KMS-11 (cell line): Measurements from ENCODE around the gene SLC25A26.

Source experiments
- H2AFZ ChIP-seq: fragments of 200-600 bp; sonication (generic); 2 replicates; pipeline ENCODE4 v1.6.1; 2016; ENCODE audit warnings: antibody characterized with exemption, mixed run types, low read depth
- H3K27ac ChIP-seq: fragments of 200-600 bp; sonication (generic); 2 replicates; pipeline ENCODE4 v1.6.1; 2016; ENCODE audit warnings: mild to moderate bottlenecking, mixed run types
- H3K27me3 ChIP-seq: fragments of 200-600 bp; sonication (generic); 2 replicates; pipeline ENCODE4 v1.6.1; 2017; ENCODE audit warnings: mild to moderate bottlenecking, low read depth, mixed run types, moderate library complexity; ENCODE audit not compliant: insufficient read depth
- H3K36me3 ChIP-seq: fragments of 200-600 bp; sonication (generic); 2 replicates; pipeline ENCODE4 v1.6.1; 2017; ENCODE audit warnings: mild to moderate bottlenecking, mixed run types; ENCODE audit not compliant: insufficient read depth
- H3K4me1 ChIP-seq: fragments of 200-600 bp; sonication (generic); 2 replicates; pipeline ENCODE4 v1.6.1; 2016; ENCODE audit warnings: mild to moderate bottlenecking, low read depth, mixed run types; ENCODE audit not compliant: poor library complexity, severe bottlenecking
- H3K4me2 ChIP-seq: fragments of 200-600 bp; sonication (generic); 2 replicates; pipeline ENCODE4 v1.7.0; 2016; ENCODE audit warnings: mild to moderate bottlenecking, mixed run types
- H3K4me3 ChIP-seq: fragments of 200-600 bp; sonication (generic); IDR thresholded peaks from 2 replicates; pipeline ENCODE4 v1.6.1; 2017; ENCODE audit warnings: low read depth, low read length, mixed read lengths; ENCODE audit not compliant: insufficient read depth
- H3K79me2 ChIP-seq: fragments of 200-600 bp; sonication (generic); 2 replicates; pipeline ENCODE4 v1.6.1; 2016; ENCODE audit warnings: low read depth, mixed run types; ENCODE audit not compliant: insufficient read depth
- H3K9ac ChIP-seq: fragments of 200-600 bp; sonication (generic); 2 replicates; pipeline ENCODE4 v1.6.1; 2016; ENCODE audit warnings: mild to moderate bottlenecking, mixed run types
- H4K20me1 ChIP-seq: fragments of 200-600 bp; sonication (generic); 2 replicates; pipeline ENCODE4 v1.6.1; 2016; ENCODE audit warnings: mild to moderate bottlenecking, mixed run types; ENCODE audit not compliant: insufficient read depth
- TF ChIP-seq, protein P1 (sequence below): fragments of 200-600 bp; sonication (generic); conservative IDR thresholded peaks from 2 replicates; pipeline ENCODE4 v1.6.1; 2017; ENCODE audit warnings: low read depth, mild to moderate bottlenecking, antibody characterized with exemption, low read length, moderate library complexity, mixed read lengths

SLC25A26 gene

DNA sequence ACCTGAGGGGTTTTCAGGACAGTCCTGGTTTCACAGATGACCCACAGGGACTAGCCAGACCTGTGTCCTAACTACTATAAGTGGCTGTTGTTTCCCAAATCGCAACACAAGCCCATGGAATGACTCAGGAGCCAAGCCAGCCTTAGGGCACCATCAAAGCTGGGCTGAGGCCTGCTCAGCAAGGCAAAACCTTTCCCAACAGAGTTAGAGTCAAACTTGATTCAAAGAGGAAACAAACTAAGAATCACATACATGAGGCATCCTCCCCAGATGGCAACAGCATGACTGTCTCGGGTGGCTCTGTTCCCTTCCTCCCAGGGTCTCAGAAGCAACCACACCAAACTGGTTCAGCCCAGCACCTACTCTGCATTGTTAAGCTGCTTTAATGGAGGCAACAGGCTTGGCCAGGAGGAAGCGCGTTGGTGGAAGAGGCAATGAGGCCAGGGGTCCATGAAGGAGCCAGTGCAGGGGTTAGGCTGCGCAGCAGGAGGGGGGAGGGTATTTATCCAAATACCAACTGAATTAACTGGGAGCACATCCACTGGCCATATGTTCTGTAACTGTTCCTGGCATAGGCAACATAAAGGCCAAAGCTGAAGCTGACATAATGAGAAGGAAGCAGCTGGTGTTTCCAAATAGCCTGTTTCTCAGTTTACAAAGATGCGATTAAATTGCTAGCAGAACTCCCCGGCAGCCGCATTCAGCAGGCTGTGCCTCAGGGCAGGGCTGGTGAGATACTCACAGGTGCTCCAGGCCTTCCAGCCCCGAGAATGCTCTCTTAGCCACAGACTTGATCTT, 177.6 kb downstream of the SLC25A26 start:
- H3K27ac ChIP-seq = no peak overlapping the region
- H3K4me1 ChIP-seq = peaks cover 5% of the 10 kb centered on the region
- no peak overlapping the region for H2AFZ ChIP-seq
- TF ChIP-seq, protein P1, sequence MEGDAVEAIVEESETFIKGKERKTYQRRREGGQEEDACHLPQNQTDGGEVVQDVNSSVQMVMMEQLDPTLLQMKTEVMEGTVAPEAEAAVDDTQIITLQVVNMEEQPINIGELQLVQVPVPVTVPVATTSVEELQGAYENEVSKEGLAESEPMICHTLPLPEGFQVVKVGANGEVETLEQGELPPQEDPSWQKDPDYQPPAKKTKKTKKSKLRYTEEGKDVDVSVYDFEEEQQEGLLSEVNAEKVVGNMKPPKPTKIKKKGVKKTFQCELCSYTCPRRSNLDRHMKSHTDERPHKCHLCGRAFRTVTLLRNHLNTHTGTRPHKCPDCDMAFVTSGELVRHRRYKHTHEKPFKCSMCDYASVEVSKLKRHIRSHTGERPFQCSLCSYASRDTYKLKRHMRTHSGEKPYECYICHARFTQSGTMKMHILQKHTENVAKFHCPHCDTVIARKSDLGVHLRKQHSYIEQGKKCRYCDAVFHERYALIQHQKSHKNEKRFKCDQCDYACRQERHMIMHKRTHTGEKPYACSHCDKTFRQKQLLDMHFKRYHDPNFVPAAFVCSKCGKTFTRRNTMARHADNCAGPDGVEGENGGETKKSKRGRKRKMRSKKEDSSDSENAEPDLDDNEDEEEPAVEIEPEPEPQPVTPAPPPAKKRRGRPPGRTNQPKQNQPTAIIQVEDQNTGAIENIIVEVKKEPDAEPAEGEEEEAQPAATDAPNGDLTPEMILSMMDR = no peak
- H3K79me2 ChIP-seq = no peaks in the 10 kb centered on the region
- no peak overlapping the region for H3K4me3 ChIP-seq
- no peaks in the 10 kb centered on the region for H3K27me3 ChIP-seq
- no peaks in the 10 kb centered on the region for H4K20me1 ChIP-seq
- no peaks in the 10 kb centered on the region for H3K36me3 ChIP-seq
- H3K9ac ChIP-seq = no peak overlapping the region
- no peak overlapping the region for H3K4me2 ChIP-seq

DNA sequence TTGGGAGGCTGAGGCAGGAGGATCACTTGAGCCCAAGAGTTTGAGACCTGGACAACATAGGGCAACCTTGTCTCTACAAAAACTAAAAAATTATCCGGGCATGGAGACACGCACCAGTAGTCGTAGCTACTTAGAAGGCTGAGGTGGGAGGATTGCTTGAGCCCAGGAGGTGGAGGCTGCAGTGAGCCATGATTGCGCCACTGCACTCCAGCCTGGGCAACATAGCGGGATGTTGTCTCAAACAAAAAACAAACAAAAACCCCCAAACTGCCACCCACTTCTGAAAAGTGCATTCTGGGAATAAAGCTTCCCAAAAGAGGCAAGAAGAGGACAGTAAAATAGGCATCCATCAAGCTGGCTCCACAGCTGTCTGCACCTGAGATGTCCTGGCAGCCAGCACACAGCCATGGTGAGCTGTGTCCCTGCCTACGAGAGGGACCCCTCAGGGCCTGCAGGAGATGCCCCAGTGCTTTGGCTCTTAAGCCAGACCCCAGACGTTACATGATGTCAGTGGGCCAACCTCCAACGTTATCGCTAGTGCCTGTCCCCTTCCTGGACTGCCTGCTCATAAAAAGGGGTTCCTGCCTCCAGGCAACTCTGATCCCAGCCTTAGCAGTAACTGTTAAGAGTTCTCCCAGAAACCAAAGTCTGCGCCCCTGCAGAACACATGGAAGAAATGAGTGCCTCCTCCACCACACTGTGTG, 178.9 kb downstream of the SLC25A26 start:
- no peaks in the 10 kb centered on the region for H3K79me2 ChIP-seq
- H3K4me2 ChIP-seq = no peak overlapping the region
- no peak overlapping the region for H2AFZ ChIP-seq
- no peaks in the 10 kb centered on the region for H3K36me3 ChIP-seq
- H3K27ac ChIP-seq = no peak overlapping the region
- TF ChIP-seq, protein P1 = no peak
- no peak overlapping the region for H3K9ac ChIP-seq
- no peaks in the 10 kb centered on the region for H4K20me1 ChIP-seq
- peaks cover 5% of the 10 kb centered on the region for H3K4me1 ChIP-seq
- no peaks in the 10 kb centered on the region for H3K27me3 ChIP-seq
- no peak overlapping the region for H3K4me3 ChIP-seq

DNA sequence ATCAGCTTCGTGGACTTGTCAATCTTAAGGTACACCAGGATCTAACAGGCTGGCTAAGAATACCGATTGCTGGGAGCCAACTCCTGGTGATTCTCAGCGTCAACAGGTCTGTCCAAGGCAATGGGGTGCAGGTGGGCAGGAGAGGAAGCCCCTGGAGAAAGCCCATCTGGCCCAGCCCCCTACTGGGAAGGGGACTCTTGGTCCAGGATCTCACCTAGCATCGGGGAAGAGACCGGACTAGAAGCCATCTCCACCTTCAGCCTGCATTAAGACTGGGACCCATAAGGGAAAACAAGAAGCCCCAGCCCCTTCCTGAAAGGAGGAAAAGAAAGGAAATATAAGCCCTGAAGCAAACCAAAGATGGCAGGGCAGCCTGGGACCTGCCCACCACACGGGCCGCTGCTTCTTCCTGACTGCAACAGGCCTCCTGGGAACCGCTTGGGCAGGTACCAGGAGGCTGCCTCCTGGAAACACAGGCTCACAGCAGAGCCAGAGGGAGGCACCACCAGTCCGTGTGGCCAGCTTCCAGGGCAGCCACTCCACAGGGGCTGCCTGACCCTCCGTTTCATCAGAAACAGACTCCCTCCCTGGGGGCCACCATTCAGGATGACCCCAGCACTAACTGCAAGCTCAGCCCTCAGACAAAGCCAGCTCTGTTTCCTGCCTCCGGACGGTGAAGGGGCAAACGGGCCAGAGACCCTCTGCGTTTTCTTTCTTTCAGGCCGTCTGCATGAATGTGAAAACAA, 179.8 kb downstream of the SLC25A26 start:
- H4K20me1 ChIP-seq = no peaks in the 10 kb centered on the region

DNA sequence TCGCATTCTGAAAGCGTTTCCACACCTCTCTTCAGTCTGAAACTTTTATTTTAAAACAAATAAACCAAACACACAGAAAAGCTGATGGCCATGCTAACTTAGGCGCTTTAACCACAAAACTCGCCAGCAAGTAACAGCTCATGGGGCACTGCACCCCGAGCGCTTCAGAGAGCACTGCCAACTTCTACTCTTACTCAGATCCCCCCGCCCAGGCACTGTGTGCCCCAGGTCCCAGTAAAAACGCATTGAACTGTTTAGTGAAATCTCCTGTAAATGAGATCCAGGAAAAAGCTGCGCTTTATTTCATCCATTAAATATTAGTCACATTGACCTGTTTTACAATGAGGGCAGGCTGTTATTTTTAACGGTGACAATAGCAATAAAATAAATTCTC, 180.4 kb downstream of the SLC25A26 start:
- Histone ChIP-seq H3K4me1 (peaks cover 5% of the 10 kb centered on the region), H3K79me2 (no peaks in the 10 kb centered on the region), H3K9ac (no peak overlapping the region), H4K20me1 (no peaks in the 10 kb centered on the region), H3K27ac (no peak overlapping the region), H3K36me3 (no peaks in the 10 kb centered on the region), H2AFZ (no peak overlapping the region), H3K4me3 (no peak overlapping the region), H3K4me2 (no peak overlapping the region), H3K27me3 (no peaks in the 10 kb centered on the region)
- TF ChIP-seq, protein P1 = no peak

More for the DNA sequence above, 179.8 kb downstream of the SLC25A26 start:
- H3K27me3 ChIP-seq = no peaks in the 10 kb centered on the region
- H3K4me3 ChIP-seq = no peak overlapping the region
- no peak overlapping the region for H2AFZ ChIP-seq
- H3K79me2 ChIP-seq = no peaks in the 10 kb centered on the region
- TF ChIP-seq, protein P1 = no peak
- H3K27ac ChIP-seq = no peak overlapping the region
- H3K36me3 ChIP-seq = no peaks in the 10 kb centered on the region
- H3K4me1 ChIP-seq = peaks cover 5% of the 10 kb centered on the region
- no peak overlapping the region for H3K4me2 ChIP-seq
- no peak overlapping the region for H3K9ac ChIP-seq
